ENCODE measurements around the gene TRMO. TPM values are rescaled to one million over a fixed set of nuclear protein-coding genes. Genes with fewer than 3 reads are reported as not detected.

TRMO gene
- total and polyA plus RNA-seq, 9 of the 15 experiments (the other 6 are each of a cell fraction or from before 2014, with no cell fraction given): 5.6 to 22.4 (median 16.2) TPM

DNA sequence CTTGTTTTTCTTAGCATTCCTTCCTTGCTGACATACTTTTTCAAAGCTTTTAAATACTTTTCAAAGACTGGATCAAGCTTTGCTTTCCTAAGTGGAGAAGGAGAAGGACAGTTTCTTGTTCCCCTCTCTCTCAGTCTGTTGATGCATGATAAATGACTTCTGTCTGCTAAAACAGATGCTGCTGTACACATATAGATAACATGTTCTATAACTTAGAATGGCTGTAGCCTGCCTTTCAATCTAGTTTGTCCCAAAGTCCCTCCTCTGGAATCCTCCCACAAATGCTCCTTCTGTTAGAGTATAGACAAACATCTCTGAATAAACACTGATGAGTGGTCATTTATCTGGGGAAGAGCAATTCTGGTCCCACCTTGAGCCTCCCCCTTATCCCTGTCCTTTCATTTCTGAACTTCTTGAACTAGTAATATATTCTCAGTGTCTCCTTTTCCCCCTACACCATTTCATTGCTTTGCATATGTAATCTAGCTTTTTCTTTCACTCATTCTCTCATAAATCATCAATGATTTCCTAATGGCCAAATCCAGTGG is 21.1 kb upstream of the TRMO start (continued):
- TF ChIP-seq ZBTB40 (IDR thresholded peaks at IDR 0.05) (no peak), ZBTB40 (CRISPR knock-in tag; IDR thresholded peaks at IDR 0.05) (no peak), CSDE1 (IDR thresholded peaks at IDR 0.05) (peak in 1 of 2 experiments; percentile 35; a peak in 1 of 4 replicates), NBN (IDR thresholded peaks at IDR 0.05; ENCODE audit: low read depth) (peak; percentile 90), TARDBP (IDR thresholded peaks at IDR 0.05) (0 out of 2 replicates have a peak, but pooled peaks have one; percentile 38), CBX2 (IDR thresholded peaks at IDR 0.05; ENCODE audit: insufficient read depth, low read length, poor library complexity, severe bottlenecking) (no peak), CC2D1A (IDR thresholded peaks at IDR 0.05) (peak; percentile 90; the same call in 1 of the 2 replicates), U2AF1 (optimal IDR thresholded peaks at IDR 0.05; ENCODE audit: low read depth, low read length) (peak; percentile 42), BRD9 (IDR thresholded peaks at IDR 0.05; ENCODE audit: low read depth, partially characterized antibody) (peak; percentile 49), NFRKB (IDR thresholded peaks at IDR 0.05; ENCODE audit: low read depth) (0 out of 2 replicates have a peak, but pooled peaks have one; percentile 12), PTBP1 (IDR thresholded peaks at IDR 0.05; ENCODE audit: low read depth, low read length) (no peak), STAT5A (IDR thresholded peaks at IDR 0.05; ENCODE audit: borderline replicate concordance, low read length) (peak; percentile 93), CEBPB (tag; IDR thresholded peaks at IDR 0.05) (no peak), ATF2 (CRISPR knock-in tag; IDR thresholded peaks at IDR 0.05) (no peak), MEF2A (IDR thresholded peaks at IDR 0.05; ENCODE audit: control insufficient read depth, low read depth, low read length) (peak; percentile 46; the same call in 1 of the 2 replicates), BRD4 (IDR thresholded peaks at IDR 0.05) (0 out of 2 replicates have a peak, but pooled peaks have one; percentile 19), L3MBTL2 (IDR thresholded peaks at IDR 0.05) (peak; percentile 26; the same call in 1 of the 2 replicates)
- TF ChIP-seq, protein P1, sequence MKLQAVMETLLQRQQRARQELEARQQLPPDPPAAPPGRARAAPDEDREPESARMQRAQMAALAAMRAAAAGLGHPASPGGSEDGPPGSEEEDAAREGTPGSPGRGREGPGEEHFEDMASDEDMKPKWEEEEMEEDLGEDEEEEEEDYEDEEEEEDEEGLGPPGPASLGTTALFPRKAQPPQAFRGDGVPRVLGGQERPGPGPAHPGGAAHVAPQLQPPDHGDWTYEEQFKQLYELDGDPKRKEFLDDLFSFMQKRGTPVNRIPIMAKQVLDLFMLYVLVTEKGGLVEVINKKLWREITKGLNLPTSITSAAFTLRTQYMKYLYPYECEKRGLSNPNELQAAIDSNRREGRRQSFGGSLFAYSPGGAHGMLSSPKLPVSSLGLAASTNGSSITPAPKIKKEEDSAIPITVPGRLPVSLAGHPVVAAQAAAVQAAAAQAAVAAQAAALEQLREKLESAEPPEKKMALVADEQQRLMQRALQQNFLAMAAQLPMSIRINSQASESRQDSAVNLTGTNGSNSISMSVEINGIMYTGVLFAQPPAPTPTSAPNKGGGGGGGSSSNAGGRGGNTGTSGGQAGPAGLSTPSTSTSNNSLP (IDR thresholded peaks at IDR 0.05; ENCODE audit: borderline replicate concordance, low read depth, low read length): peak; percentile 65
